GM12878 (cell line): ENCODE data around the gene SLC6A1. TPM values are rescaled to one million over a fixed set of nuclear protein-coding genes. Genes with fewer than 3 reads are reported as not detected.

Source experiments
- ATAC-seq: fragments of 200-7000 bp; cut with Tn5 transposase; 3 replicates; pipeline ENCODE4 v1.9.1; 2020; ENCODE audit warnings: mild to moderate bottlenecking, moderate library complexity
- BruUV-seq: library from RNA; stranded (reverse); fragments of 400-500 nt; replicated peaks from 2 replicates; lab custom pipeline; 2021; lab: Mats Ljungman, UMichigan
- CTCF ChIA-PET: fragments of 300-600 bp; sonication (Branson Sonifier 250); formaldehyde crosslinking; extraction: SDS; loops from one replicate; lab custom pipeline; 2021; ENCODE audit warnings: inconsistent platforms; lab: Yijun Ruan, JAX
- POLR2A ChIA-PET: fragments of 350-600 bp; formaldehyde crosslinking; extraction: SDS; loops from one replicate; lab custom pipeline; 2021; ENCODE audit warnings: inconsistent platforms; lab: Charles Lee
- RAD21 ChIA-PET: fragments of 300-600 bp; sonication (Branson Sonifier 250); formaldehyde crosslinking; loops from one replicate; lab custom pipeline; 2023; ENCODE audit warnings: antibody characterized with exemption; ENCODE audit not compliant: unreplicated experiment; lab: Charles Lee
- SMC1A ChIA-PET: fragments of 300-600 bp; sonication (Branson Sonifier 250); formaldehyde crosslinking; loops from one replicate; lab custom pipeline; 2023; ENCODE audit not compliant: unreplicated experiment, uncharacterized antibody; lab: Charles Lee
- DNase-seq: peaks from one replicate; pipeline ENCODE4 v3.0.0-alpha.2; 2011; ENCODE audit warnings: low read depth, low spot score
- FAIRE-seq: peaks from 3 replicates; lab custom pipeline; 2011; peaks lifted over from hg19 to GRCh38; lab: Jason Lieb, UNC
- H2AFZ ChIP-seq: 2 replicates; pipeline ENCODE4 v1.6.0; 2011; ENCODE audit warnings: low read depth, low read length, control low read depth; ENCODE audit not compliant: control insufficient read depth
- H3K27ac ChIP-seq: 2 replicates; pipeline ENCODE4 v1.5.1; 2011; ENCODE audit warnings: control low read depth; ENCODE audit not compliant: control insufficient read depth, insufficient read depth
- H3K27me3 ChIP-seq, 2 experiments: replicated peaks in 1 of 2; 2 replicates each; pipeline versions ENCODE4 v1.6.0 to v1.6.1; 2011; ENCODE audit warnings: low read length in 1 of 2; ENCODE audit not compliant: control insufficient read depth in 2 of 2, insufficient read depth in 2 of 2
- H3K36me3 ChIP-seq, 2 experiments: 2 replicates each; pipeline ENCODE4 v1.5.1; 2011; ENCODE audit warnings: low read length in 1 of 2; ENCODE audit not compliant: control insufficient read depth in 2 of 2, insufficient read depth in 2 of 2
- H3K4me1 ChIP-seq: 2 replicates; pipeline ENCODE4 v1.6.1; 2011; ENCODE audit warnings: mild to moderate bottlenecking, low read length, moderate library complexity, mixed read lengths; ENCODE audit not compliant: control insufficient read depth, insufficient read depth
- H3K4me2 ChIP-seq: 2 replicates; pipeline ENCODE4 v1.6.0; 2011; ENCODE audit warnings: control low read depth; ENCODE audit not compliant: control insufficient read depth, insufficient read depth
- H3K4me3 ChIP-seq: fragments of 200-600 bp; sonication (generic); 2 replicates; pipeline ENCODE4 v1.5.1; 2016
- H3K79me2 ChIP-seq: 2 replicates; pipeline ENCODE4 v1.6.0; 2011; ENCODE audit warnings: low read length; ENCODE audit not compliant: control insufficient read depth, insufficient read depth
- H3K9ac ChIP-seq: 2 replicates; pipeline ENCODE4 v1.8.0; 2011; ENCODE audit warnings: low read length, control low read depth, mixed read lengths; ENCODE audit not compliant: control insufficient read depth, insufficient read depth
- H3K9me3 ChIP-seq: replicated peaks from 3 replicates; pipeline ENCODE4 v1.5.1; 2011; ENCODE audit warnings: mild to moderate bottlenecking, low read length; ENCODE audit not compliant: control insufficient read depth, insufficient read depth
- H4K20me1 ChIP-seq: 2 replicates; pipeline ENCODE4 v1.6.0; 2011; ENCODE audit not compliant: control insufficient read depth, insufficient read depth
- EGR1 ChIP-seq, 2 experiments: IDR thresholded peaks; 1 replicate in 1 of 2; 2 replicates in 1 of 2; pipeline ENCODE4 v1.6.1; 2011 to 2012; ENCODE audit warnings: low read depth in 2 of 2, low read length in 2 of 2, borderline replicate concordance in 1 of 2, mild to moderate bottlenecking in 1 of 2, moderate library complexity in 1 of 2
- RBBP5 ChIP-seq: fragments of 200-600 bp; sonication (generic); conservative IDR thresholded peaks from 2 replicates; pipeline ENCODE4 v1.6.1; 2016
- SIN3A ChIP-seq: IDR thresholded peaks from 2 replicates; pipeline ENCODE4 v1.6.1; 2012; ENCODE audit warnings: low read depth, low read length, improper control_type of control experiment
- SMAD1 ChIP-seq: fragments of 450-650 bp; IDR thresholded peaks from 2 replicates; pipeline ENCODE4 v1.6.1; 2018; ENCODE audit warnings: mild to moderate bottlenecking, low read depth; ENCODE audit not compliant: partially characterized antibody
- TCF12 ChIP-seq: IDR thresholded peaks from 2 replicates; pipeline ENCODE4 v1.6.1; 2011; ENCODE audit warnings: low read depth, mild to moderate bottlenecking, low read length
- WGBS: methylation state at CpG from one replicate; pipeline ENCODE4 v1.1.6; 2016; ENCODE audit warnings: low lambda C conversion rate; ENCODE audit not compliant: insufficient replicate concordance, insufficient coverage; ENCODE audit errors: missing lambda C conversion rate; 5-methylcytosine and 5-hydroxymethylcytosine counted together
- in situ Hi-C: fragments of 300-500 bp; cut with MboI; formaldehyde crosslinking; loops from 9 replicates; pipeline ENCODE4 v1.14.3; 2018; ENCODE audit warnings: mixed read lengths
- intact Hi-C: fragments of 100-400 bp; cut with micrococcal nuclease; formaldehyde crosslinking; loops from one replicate; pipeline ENCODE4 v1.14.2; 2022; ENCODE audit not compliant: unreplicated experiment
- polyA plus RNA-seq, 11 experiments: library from polyadenylated mRNA; depleted of rRNA in 4 of 11; unstranded in 6 of 11; stranded (reverse) in 5 of 11; fragments of >200 nt; fragmentation: Nextera tagmentation in 4 of 11; fragmentation: Illumina TruSeq in 1 of 11; extraction: Ambion mirVana in 4 of 11; extraction: Trizol in 1 of 11; gene quantifications; 1 replicate in 1 of 11; 2 replicates in 10 of 11; pipeline versions ENCODE4 v1.2.1 to v1.2.3, GENCODE V29; 2011 to 2016; ENCODE audit warnings: inconsistent platforms in 2 of 11, missing spikeins in 2 of 11, low read depth in 1 of 11
- total RNA-seq, 4 experiments: library from RNA; depleted of rRNA in 3 of 4; stranded (reverse); fragments of >200 nt in 3 of 4; fragmentation: Illumina TruSeq in 1 of 4; extraction: Trizol in 1 of 4; gene quantifications; 2 replicates each; pipeline versions ENCODE4 v1.2.1 to v1.2.3, GENCODE V29; 2013 to 2021

The SLC6A1 gene
- total and polyA plus RNA-seq, 10 of the 15 experiments (the other 5 are each of a cell fraction or from before 2014, with no cell fraction given), result not detected

- Histone ChIP-seq H3K9ac (no peak overlapping the region), H2AFZ (no peak overlapping the region), H4K20me1 (no peaks in the 10 kb centered on the region), H3K4me3 (no peak overlapping the region), H3K79me2 (no peaks in the 10 kb centered on the region), H3K4me2 (no peak overlapping the region), H3K9me3 (no peaks in the 10 kb centered on the region; the same call in 2 of the 3 replicates), H3K27ac (no peak overlapping the region), H3K36me3 (no peaks in the 10 kb centered on the region), H3K4me1 (no peaks in the 10 kb centered on the region), H3K27me3 (no peaks in the 10 kb centered on the region)
- BruUV-seq, result no TSS peak
- DNase-seq (no peak), ATAC-seq (no peak), FAIRE-seq (no peak)
- intact Hi-C loops, result no loop called here
- POLR2A ChIA-PET, result no interaction called here
- SMC1A ChIA-PET, result no interaction called here
- CTCF ChIA-PET, result interaction anchor here (0.8 to 2.5 kb wide), 2 partner anchors 22 to 223 kb away, joined by 3 to 16 read pairs; no protein-coding TSS in a partner anchor
- RAD21 ChIA-PET, result no interaction called here
- TF ChIP-seq RBBP5, result no peak
- TF ChIP-seq SIN3A, result no peak
- TF ChIP-seq SMAD1, result no peak
- in situ Hi-C loops, result no loop called here
- 0% methylated on average over 3 of the region's 3 CpGs for WGBS
Measured at GRCh38 chr3:10981031-10981430, 11.5 kb upstream of the SLC6A1 start.

- TF ChIP-seq EGR1 (IDR thresholded peaks at IDR 0.05; ENCODE audit: borderline replicate concordance in 1 of 2, low read depth in 2 of 2, low read length in 2 of 2) (no peak), TCF12 (no peak)
- FAIRE-seq (no peak), DNase-seq (no peak), ATAC-seq (no peak)
- in situ Hi-C loops, result no loop called here
- no peaks in the 10 kb centered on the region for H4K20me1 ChIP-seq
- no peak overlapping the region for H2AFZ ChIP-seq
- intact Hi-C loops, result no loop called here
- ChIA-PET SMC1A (no interaction called here), RAD21 (no interaction called here), CTCF (interaction anchor here (1.1 to 2.5 kb wide), 3 partner anchors 35 to 224 kb away, joined by 3 to 16 read pairs (median 5); no protein-coding TSS in a partner anchor), POLR2A (no interaction called here)
- WGBS, result 20% methylated on average over 5 of the region's 5 CpGs
- H3K36me3 ChIP-seq, result no peaks in the 10 kb centered on the region
- H3K79me2 ChIP-seq, result no peaks in the 10 kb centered on the region
- H3K27ac ChIP-seq, result no peak overlapping the region
- no peaks in the 10 kb centered on the region for H3K4me1 ChIP-seq
- no TSS peak for BruUV-seq
- H3K4me3 ChIP-seq, result no peak overlapping the region
- no peaks in the 10 kb centered on the region for H3K9me3 ChIP-seq
- H3K27me3 ChIP-seq, result no peaks in the 10 kb centered on the region
- H3K4me2 ChIP-seq, result no peak overlapping the region
- no peak overlapping the region for H3K9ac ChIP-seq
Measured at GRCh38 chr3:10981961-10982360, 10.6 kb upstream of the SLC6A1 start.
